GM12874 (cell line): ENCODE measurements around the gene SPRED2.

Experiments used
- TF ChIP-seq, protein P1 (sequence below): IDR thresholded peaks from 2 replicates; pipeline ENCODE4 v1.5.1; 2011; ENCODE audit warnings: low read depth, mild to moderate bottlenecking, control low read depth, low read length, moderate library complexity; ENCODE audit not compliant: insufficient read depth

Gene SPRED2

DNA sequence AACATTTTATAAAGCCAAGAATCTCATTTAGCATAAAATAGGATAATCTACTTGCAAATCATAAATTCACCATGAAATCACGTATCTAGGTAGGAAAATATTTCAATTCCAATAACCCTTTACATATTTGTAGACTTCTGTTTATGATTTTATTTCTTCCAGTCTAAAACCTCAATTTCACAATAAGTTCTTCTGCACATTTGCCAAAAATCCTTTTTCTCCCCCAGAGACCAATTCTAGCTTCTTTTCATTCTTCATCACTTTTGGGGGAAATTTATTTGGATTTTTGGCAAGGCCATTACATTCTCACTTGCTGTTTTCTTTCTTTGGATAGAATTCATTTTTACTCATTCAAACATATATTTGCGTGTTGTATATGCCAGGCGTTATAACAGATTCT lies 86.8 kb downstream of the SPRED2 start:
- TF ChIP-seq, protein P1, sequence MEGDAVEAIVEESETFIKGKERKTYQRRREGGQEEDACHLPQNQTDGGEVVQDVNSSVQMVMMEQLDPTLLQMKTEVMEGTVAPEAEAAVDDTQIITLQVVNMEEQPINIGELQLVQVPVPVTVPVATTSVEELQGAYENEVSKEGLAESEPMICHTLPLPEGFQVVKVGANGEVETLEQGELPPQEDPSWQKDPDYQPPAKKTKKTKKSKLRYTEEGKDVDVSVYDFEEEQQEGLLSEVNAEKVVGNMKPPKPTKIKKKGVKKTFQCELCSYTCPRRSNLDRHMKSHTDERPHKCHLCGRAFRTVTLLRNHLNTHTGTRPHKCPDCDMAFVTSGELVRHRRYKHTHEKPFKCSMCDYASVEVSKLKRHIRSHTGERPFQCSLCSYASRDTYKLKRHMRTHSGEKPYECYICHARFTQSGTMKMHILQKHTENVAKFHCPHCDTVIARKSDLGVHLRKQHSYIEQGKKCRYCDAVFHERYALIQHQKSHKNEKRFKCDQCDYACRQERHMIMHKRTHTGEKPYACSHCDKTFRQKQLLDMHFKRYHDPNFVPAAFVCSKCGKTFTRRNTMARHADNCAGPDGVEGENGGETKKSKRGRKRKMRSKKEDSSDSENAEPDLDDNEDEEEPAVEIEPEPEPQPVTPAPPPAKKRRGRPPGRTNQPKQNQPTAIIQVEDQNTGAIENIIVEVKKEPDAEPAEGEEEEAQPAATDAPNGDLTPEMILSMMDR: no peak

DNA sequence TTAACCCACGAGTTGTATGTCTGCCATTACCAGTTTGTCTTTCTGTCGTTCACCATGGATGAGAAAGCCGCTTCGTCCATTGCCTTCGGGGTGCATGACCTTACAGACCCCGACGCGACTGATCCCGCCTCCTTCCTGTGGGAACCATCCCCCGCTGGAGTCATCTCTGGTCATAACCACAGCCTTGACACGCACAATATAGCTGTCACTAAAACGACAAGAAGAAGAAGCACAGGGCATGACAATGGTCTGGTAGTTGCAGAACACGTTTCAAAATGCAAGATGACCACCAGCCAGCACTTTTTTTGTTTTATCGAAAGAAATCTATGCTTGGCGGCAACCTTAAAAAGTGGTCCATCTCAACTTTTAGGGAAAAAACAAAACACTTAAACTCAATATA lies 87.7 kb downstream of the SPRED2 start:
- TF ChIP-seq, protein P1: no peak

DNA sequence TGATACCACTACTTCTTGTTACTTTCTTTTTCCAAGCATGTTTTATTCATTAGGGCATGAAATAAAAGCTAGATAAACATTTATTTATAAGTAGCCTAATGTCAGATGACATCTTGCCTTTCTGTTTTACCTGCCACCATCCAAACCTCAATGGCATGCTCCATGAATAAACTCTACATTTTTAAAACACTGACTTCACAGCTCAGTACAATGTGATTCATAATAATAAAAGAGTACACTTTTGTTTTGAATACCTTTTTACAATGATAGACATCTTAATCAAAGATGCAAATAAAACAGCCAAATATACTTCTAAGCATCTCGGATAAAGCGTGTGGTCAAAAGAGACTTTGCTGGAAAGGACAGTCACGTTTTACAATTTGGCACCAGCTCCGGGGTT lies 88.2 kb downstream of the SPRED2 start:
- TF ChIP-seq, protein P1: no peak

DNA sequence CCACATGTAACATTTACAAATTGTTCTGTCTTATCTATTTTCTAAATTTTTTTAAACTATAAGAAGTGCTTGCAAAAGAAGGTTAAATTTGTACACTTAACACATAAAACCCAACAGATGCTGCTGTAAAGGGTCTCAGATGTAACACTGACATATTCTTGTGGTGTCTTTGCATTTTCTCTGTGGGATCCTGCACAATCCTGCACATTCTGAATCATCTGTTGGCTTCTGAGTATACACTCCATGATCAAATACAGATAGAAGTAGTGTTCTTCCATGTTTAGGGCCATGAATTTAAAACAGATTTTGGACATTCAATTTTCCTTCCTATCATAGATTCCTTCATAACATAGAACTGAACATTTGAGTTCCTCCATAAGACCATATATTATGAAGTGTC lies 89.0 kb downstream of the SPRED2 start:
- TF ChIP-seq, protein P1: no peak

DNA sequence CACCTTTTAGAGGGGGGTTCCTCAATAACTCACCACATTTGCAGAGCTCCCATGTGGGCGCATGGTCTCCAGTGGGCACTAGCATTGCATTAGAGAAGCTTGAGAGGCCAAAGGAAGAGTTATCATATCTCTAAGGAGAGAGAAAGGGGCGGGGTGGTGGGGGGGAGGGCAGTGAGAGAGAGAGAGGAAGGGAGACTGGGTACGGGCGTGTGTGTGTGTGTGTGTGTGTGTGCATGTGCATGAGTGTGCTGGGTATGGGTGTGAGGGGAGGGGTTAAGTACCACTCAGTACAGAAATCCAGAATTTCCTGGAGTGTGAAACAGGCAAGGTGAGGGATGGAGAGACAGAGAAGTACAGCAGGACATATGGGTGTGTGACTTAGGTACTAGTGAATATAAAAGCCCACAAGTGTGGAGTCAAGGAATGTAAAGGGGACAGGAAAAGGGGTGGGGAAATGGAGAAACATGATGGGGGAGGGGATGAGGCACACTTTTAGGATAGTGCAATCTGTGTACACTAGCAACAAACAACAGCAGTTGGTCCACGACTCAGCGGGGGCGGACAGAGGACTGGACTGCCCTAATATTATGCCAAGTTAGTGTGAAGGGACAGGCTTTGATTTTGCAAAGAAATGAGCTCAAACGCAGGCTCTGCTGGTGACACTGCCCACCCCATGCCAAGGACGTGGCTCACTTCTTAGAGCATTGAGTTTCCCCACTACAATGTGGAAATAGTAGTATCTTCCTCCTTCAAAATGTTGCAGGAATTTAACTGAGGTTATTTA lies 91.3 kb downstream of the SPRED2 start:
- TF ChIP-seq, protein P1: no peak

DNA sequence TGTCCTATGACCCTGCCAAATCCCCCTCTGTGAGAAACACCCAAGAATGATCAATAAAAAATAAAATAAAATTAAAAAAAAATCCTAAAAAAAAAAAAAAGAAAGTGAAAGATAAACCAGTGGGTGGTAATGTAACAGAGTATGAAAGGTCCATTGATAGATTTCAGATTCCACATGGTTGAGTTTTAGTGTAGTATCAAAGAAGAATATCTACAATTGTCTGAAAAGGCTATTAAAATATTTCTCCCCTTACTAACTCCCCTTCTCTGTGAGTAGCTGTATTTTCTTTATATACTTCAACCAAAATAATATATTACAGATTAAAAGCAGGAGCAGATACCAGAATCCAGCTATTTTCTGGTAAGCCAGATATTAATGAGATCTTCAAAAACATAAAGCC lies 92.8 kb downstream of the SPRED2 start:
- TF ChIP-seq, protein P1: no peak

DNA sequence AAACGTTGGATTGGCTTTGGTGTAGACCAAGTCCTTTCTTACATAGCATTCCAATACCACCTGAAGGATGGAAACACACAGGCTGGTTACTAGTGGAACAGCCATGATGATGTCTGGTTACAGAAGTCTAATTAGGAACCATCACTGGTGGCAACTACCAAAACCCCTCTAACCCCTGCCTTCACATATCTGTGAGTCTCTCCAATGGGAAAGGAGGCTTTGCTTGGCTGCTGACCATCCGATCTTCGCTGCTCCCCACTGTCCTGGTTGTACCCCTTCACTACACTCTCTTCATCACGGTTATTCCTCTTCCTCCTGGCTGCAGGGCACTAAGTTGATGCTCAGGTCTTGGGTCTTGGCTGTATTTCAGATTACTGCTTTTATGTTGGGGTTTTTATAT lies 97.7 kb downstream of the SPRED2 start:
- TF ChIP-seq, protein P1: no peak
